ENCODE data around the gene ZBED5.

Gene ZBED5

DNA sequence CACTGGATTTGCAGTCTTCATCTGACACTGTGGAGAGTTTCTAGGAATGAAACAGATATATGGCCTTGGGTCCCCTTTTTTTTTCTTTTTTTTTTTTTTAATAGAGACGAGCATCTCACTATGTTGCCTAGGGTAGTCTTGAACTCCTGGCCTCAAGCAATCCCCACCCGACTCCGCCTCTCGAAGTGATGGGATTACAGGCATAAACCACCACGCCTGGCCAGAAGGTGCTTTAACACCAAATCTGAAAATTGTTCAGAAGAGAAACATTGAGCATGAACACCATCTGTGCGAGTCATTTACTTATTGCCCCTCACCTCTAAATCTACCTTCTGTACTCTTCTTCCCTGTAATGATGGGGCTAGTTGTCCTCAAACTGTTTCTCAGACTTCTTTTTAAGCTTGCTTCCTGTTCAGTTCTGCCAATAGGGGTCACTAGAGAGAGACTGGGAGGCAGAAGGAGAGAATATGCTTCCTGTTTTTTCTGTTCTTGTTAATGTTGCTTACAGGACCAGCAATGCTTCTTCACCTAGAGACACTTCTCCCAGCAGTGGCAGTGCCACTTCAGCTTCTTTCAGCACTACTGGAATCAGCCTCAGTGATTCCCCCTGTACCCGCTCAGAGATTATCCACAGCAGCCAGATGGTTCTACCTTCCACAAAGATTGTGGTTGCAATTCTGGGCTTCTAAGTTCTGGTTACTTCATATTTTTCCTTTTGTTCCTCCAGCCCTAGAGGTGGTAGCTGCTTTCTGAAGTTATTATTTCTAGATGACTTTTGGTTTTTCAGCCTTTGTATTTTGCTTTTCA, 20.8 kb upstream of the ZBED5 start:
- no peak for DNase-seq (ENCODE audit: low read depth in 2 of 2)

DNA sequence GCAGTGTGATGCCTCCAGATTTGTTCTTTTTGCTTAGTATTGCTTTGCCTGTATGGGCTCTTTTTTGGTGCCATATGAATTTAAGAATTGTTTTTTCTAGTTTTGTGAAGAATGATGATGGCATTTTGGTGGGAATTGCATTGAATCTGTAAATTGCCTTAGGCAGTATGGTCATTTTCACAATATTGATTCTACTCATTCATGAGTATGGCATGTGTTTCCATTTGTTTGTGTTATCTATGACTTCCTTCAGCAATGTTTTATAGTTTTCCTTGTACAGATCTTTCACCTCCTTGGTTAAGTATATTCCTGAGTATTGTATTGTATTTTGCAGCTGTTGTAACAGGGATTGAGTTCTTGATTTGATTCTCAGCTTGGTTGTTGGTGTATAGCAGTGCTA, 18.3 kb upstream of the ZBED5 start:
- DNase-seq (ENCODE audit: low read depth in 2 of 2), result no peak

DNA sequence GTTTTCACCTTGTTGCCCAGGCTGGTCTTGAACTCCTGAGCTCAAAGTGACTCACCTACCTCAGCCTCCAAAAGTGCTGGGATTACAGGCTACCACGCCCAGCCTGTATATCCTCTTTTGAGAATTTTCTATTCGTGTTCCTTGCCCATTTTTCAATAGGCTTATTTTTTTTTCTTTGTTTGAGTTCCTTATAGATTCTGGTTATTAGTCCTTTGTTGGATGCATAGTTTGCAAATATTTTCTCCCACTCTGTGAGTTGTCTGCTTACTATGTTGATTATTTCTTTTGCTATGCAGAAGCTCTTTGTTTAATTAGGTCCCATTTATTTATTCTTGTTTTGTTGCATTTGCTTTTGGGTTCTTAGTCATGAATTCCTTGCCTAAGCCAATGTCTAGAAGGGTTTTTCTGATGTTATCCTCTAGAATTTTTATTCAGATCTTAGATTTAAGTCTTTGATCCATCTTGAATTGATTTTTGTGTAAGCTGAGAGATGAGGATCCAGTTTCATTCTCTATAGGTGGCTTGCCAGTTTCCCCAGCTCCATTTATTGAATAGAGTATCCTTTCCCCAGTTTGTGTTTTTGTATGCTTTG, 17.7 kb upstream of the ZBED5 start:
- no peak for DNase-seq (ENCODE audit: low read depth in 2 of 2)

DNA sequence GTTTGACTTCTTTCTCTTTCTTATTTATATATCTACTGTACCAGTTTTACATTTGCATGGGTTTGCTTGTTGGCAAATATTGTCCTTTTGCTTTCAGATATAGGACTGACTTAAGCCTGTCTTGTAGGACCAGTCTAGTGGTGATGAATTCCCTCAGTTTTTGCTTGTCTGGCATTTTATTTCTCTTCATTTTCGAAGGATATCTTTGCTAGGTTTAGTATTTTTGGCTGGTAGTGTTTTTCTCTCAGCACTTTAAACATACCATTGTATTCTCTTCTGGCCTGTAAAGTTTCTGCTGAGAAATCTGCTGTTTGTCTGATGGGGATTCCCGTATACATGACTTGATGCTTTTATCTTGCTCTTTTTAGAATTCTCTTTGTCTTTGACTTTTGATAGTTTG, 14.2 kb upstream of the ZBED5 start:
- DNase-seq (ENCODE audit: low read depth in 2 of 2), result no peak

DNA sequence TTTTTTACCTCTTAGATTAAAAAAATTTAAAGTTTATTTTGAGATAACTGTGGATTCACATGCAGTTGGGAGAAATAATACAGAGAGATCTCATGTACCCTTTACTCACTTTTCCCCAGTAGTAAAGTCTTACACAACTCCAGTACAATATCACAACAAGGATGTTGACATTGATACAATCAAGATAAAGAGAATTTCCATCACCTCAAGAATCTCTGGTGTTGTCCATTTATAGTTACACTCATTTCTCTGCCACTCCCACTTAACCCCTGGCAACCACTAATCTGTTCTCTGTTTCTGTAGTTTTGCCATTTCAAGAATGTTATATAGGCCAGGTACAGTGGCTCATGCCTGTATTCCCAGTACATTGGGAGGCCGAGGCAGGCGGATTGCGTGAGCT, 10.5 kb upstream of the ZBED5 start:
- DNase-seq (ENCODE audit: low read depth in 2 of 2), result no peak

DNA sequence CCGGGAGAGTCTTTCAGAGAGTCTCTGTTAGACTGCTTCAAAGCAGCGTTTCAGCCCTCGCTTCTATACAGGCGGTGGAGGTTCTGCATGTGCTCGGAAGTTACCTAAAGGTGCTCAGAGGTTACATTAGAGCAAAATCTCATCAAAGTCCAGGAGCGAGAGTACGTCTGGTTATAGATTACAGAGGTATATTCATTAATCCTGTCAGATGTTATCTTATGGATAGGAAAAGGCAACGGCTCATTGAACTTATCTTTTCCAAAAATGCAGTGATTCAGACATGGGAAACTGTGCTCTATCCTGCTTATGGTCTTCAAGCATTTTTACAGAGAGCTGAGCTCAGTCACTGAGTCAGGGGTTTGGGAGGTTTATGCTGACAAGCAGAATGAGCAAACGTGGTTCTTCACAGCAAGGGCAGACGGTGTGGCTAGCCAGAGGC, 9.1 kb upstream of the ZBED5 start:
- DNase-seq (ENCODE audit: low read depth in 2 of 2), result no peak

DNA sequence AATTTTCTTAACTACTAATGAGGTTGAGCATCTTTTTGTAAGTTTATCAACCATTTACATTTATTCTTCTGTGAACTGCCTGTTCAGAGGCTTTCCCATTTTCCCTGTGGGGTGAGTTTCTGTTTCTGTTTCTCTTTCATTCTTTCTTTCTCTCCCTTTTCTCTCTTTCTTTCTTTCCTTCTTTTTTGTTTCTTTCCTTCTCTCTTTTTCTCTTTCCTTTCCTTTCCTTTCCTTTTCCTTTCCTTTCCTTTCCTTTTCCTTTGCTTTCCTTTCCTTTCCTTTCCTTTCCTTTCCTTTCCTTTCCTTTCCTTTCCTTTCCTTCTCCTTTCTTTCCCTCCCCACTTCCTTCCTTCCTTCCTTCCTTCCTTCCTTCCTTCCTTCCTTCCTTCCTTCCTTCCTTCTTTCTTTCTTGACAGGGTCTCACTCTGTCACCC, 8.0 kb upstream of the ZBED5 start:
- no peak for DNase-seq (ENCODE audit: low read depth in 2 of 2)

DNA sequence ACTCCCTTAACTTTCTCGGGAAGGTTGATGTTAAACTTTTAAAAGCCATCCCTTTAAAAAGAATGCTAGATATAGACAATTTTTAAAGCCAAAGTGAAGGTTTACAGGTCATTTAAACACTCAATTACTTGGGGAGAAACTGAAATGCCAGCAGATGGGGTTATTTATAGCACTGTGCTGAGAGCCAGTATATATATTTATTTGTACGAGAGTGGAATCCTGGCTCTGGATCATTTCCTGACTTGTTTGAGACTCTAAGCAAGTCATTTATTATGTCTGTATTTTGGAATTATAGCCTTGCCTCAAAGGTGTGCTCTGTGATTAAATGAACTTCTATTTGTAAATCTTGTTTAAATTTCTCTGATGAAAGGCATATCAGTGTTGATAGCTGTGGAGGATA, 6.8 kb upstream of the ZBED5 start:
- no peak for DNase-seq (ENCODE audit: low read depth in 2 of 2)

DNA sequence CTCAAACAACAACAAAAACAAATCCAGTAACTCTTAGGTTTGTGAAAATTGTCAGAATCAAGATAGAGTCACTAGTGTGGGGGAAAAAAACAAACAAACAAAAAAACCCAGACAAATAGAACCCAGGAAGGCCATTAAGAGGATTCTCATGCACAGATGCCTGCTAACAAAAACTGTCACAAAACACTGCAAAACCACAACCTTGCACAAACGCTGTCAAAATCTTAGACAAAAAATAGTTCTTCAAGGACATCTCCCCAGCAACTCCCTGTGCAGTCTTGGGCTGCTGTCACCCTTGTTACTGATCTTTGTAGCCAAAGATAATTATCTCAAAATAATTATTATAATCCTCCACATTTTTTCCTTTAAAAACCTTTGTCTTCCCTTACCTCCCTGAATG, 4.6 kb upstream of the ZBED5 start:
- DNase-seq (ENCODE audit: low read depth in 2 of 2), result no peak

DNA sequence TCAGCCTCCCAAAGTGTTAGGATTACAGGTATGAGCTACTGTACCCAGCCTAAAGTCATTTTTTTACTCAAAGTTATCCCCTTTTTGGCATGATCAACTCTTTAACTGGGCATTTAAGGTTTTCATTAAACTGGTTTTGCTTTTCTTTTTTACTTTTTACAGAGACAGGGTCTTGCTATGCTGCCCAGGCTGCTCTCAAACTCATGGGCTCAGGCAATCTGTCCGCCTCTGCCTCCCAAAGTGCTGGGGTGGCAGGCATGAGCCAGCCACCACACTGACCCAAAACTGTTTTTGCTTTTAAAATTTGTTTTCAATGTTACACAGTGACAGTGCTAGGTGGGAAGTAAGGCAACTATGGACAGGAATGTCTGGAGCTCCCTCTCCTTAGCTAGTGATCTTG, 3.9 kb upstream of the ZBED5 start:
- no peak for DNase-seq (ENCODE audit: low read depth in 2 of 2)

DNA sequence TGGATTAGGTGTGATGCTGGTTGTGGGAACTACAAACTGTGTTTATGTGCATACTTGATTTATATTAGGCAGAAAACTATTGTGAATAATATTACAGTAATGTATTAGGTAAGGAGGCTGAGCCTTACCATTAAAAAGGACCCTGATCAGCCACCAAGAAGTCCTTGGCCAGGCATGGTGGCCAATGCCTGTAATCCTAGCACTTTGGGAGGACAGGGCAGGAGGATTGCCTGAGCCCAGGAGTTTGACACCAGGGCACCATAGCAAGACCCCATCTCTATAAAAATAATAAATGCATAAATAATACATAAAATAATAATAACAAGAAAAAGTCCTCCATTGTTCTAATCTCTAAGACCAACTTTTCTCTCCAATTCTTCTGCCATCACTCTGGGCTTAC, 3.2 kb upstream of the ZBED5 start:
- no peak for DNase-seq (ENCODE audit: low read depth in 2 of 2)

DNA sequence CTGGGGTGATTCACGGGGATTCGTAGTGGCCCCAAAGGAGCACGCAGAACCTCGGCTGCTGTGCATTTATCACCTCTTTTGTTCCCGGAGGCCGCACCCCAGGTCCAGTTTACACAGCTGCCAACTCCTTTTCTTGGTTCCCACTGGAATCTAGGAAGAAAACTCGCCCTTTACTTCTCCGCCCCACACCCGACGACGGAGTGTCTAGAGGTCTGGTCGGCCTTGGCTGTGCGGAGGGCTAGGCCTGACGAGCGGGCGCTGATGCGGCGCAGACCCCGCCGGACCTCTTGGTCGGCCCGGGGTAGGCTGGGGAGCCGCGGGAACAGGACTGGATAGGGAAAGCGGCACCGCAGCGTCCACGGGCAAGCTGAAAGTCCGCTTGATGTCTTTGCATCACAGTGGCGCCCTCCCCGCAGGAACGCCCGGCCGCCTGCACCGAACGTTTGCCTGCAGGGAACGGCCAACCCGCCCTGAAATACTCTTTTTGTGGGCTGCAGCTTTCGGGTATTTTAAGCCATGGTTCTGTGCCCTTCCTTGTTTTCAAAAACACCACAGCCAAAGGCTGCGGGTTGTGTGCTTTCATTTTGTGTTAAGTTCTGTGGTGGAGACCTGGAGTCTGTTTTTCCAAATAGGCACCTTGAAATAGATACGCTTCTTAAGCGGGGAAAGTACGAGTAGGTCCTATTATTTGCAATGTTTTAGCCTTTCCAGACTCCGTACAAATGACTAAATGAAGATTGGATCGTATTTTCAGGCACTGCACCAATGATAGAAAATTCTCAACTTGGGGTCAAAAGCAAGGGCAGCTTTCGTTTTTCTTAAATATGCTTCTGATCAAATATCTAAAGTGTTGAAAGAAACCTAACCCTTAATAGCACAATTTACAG, 829 bp upstream of the ZBED5 start:
- DNase-seq (ENCODE audit: low read depth in 2 of 2), result peak in 1 of 2 donors; percentile 32

DNA sequence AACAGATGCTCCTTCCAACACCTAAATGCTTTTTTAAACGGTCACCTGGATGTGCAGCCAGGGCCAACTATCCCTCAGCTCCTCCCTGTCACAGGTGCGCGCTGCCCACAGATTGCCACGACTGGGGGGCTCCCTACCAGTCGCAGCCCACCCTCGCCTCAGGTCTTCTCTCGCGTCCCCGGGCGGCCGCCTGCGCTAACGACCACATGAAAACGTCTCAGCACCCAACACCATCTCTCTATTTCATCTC, 469 bp downstream of the ZBED5 start:
- DNase-seq (ENCODE audit: low read depth in 2 of 2), result peak in 1 of 2 donors; percentile 11

DNA sequence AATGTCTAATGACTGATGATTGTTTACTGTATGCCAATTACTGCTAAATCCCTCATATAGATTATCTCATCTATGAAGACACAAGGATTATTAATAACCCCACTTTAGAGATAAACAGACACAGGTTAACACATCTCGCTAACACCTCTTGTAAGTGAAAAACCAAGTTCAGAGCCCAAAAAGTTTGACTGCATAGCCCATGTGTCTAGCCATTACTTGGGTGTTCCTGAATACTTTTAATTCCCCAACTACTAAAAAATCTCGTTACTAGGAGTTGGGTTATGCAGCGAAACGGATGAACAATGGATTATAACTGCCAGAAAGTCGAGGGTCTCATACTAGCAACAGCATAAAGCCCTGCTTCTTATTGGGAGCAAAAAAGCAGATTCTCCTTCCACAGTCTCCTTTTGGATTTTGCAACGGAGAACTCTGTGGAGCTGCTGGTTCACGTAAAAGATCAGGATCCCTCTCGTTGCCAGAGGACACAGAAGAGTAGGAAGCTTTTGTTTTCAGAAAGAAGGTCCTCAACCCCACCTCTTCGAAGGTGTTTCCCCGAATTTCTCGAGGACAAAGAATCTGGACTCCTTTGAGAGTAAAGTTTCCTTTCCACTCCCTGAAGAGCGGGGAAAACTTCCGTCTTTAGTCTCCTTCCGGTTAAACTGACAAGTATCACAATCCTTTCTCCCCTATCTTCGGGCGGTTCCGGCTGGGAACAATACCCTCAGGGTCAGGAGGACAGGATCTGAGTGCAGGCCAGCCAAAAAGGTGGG, 979 bp downstream of the ZBED5 start:
- DNase-seq (ENCODE audit: low read depth in 2 of 2), result no peak

DNA sequence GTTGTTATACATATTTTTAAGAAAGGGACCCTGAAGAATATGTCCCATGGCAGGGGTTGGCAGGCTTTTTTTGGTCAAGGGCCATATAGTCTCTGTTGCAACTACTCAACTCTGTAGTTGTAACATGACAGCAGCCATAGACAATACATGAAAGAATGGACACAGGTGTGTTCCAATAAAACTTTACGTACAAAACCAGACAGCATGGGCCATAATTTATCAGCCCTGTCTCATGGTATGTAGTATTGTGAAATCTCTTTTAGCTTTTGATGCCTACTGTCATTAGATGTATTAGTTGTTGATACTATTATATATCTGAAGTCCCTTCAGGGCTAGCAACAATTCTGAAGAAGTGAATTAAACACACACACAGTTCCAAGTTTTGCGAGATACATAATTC, 2.6 kb downstream of the ZBED5 start:
- no peak for DNase-seq (ENCODE audit: low read depth in 2 of 2)

DNA sequence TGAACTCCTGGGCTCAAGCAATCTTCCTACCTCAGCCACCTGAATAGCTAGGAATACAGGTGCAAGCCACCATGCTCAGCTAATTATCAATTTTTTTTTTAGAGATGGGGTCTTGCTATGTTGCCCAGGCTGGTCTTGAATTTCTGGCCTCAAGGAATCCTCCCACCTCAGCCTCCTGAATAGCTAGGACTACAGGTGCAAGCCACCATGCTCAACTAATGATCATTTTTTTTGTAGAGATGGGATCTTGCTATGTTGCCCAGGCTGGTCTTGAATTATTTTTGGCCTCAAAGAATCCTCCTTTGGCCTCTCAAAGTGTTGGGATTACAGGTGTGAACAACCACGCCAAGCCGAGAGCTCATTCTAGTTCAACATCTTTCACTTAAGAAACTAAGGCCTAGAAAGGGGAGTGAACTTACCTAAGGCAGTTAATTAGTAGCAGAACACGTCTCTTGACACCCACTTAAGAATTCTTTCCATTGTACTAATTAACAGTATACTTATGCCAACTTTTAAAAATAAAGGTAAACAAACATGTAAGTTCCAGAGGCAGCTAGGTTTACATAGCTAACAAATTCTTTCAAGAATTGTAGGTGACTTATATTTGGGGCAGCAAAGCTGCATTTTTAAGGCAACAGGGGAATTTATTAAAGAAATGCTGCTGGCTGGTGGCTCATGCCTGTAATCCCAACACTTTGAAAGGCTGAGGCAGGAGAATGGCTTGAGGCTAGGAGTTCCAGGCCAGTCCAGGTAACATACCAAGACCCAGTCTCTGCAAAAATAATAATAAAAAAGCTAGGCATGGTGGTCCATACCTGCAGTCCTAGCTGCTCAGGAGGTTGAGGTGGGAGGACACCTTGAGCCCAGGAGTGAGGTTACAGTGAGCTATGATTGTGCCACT, 9.6 kb downstream of the ZBED5 start:
- no peak for DNase-seq (ENCODE audit: low read depth in 2 of 2)

DNA sequence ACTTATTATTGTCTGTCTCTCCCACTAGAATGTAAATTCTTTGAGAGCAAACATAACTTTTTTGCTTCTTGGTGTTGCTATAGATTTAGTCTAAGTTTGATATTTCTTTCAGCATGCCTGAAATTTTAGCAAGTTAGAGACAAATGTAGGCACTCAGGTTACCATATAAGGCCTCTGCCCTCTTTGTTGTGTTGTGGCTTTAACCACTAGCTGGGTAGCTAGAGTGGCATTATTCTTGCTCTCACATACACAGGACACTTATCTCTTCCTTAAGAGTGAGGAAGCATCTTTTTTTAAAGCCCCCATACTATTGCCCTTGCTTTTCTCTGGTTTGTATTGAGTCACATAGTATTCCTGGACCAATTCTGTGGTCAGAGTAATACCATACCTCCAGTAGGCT, 11.2 kb downstream of the ZBED5 start:
- DNase-seq (ENCODE audit: low read depth in 2 of 2), result no peak

DNA sequence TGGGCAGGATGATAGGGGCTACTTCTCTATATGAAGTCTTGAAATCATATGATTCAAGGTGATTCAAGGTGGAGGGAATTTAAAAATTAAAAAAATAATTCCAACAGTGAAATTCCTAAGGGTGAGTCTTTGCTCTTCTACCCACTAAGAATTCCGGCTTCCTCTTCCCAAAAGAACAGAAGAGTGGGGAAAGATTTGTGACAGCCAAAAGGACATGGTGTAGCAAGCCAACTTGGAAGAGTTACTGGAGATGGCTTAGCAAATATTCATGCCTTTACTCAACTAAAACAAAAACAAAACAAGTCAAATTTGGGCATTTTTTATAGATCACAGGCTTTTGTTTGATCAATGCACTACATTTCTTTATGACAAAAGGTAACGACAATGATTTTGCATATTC, 12.3 kb downstream of the ZBED5 start:
- no peak for DNase-seq (ENCODE audit: low read depth in 2 of 2)

DNA sequence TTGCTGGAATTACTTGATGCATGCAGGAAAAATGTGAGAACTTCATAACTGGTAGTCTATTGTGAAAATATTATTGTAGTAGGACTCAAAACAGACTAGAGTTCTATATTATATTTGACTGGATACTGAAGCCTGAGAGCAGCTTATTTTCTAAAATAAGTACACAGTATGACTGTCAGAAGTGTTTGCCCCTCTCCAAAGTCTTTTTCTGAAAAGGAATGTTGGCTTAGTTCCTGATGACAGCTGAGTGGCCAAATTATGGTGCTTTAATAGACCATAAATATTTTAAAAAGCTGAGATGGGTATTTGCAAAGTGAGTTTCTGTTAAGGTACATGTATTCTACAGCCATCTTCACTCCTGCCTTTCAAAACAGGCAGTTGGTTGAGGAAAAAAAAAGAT, 13.1 kb downstream of the ZBED5 start:
- no peak for DNase-seq (ENCODE audit: low read depth in 2 of 2)

DNA sequence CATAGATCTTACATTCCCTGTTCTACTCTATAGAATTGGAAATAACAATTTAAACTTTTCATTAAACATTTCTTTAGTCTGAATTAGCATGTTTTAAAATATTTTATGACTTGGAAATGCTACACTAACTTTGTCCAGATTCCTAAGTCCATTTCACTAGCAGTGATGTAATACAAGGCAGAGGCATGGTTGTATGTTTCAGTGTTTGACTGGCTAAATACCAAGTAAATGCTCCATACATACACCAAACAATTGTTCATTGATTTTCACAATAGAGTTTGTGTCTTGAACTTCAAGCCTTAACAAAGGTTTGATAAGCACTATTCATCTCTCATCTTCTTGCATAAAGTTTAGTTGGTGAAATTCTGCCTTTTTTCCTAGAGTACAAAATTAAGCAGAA, 13.5 kb downstream of the ZBED5 start:
- DNase-seq (ENCODE audit: low read depth in 2 of 2), result no peak

DNA sequence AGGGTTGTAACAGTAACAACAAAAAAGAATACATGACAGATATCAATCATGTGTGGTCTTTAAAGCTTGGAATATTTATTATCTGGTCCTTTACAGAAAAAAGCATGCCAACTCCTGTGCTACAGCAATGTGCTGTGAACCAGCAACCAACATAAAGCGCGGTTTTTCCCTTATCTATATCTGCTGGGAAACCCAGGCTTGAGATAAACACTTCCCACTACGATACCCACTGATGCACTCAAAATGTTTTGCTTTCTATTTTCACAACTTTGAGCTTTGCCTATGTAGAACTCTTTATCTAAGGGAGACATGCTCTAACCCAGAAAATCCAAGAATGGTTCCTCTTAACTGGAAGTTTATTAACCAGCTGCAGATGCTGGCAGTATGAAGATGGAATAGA, 19.0 kb downstream of the ZBED5 start:
- no peak for DNase-seq (ENCODE audit: low read depth in 2 of 2)
